CD4-positive, CD25-positive, alpha-beta regulatory T cell (primary cell): ENCODE measurements around the gene KCTD1. TPM values are rescaled to one million over a fixed set of nuclear protein-coding genes. Genes with fewer than 3 reads are reported as not detected.

ENCODE experiments used
- ATAC-seq, 2 donors: fragments of 150-1000 bp; cut with Tn5 transposase; one replicate each; pipeline ENCODE4 v1.10.0; 2021; ENCODE audit warnings: low read depth in 2 of 2, moderate number of reproducible peaks in 2 of 2, moderate library complexity in 1 of 2
- DNase-seq, 3 donors: peaks; one replicate each; pipeline versions ENCODE4 v3.0.0 to v3.0.0-alpha.2; 2012 to 2022; ENCODE audit warnings: mixed read lengths in 1 of 3
- H3K27ac ChIP-seq: one replicate; pipeline ENCODE4 v1.7.0; 2013; ENCODE audit warnings: mild to moderate bottlenecking, low read length; ENCODE audit not compliant: insufficient read depth, poor library complexity, severe bottlenecking
- H3K27me3 ChIP-seq: one replicate; pipeline ENCODE4 v1.7.0; 2013; ENCODE audit warnings: low read length; ENCODE audit not compliant: control insufficient read depth, insufficient read depth
- H3K36me3 ChIP-seq: one replicate; pipeline ENCODE4 v1.7.0; 2013; ENCODE audit warnings: mild to moderate bottlenecking, low read length, moderate library complexity; ENCODE audit not compliant: control insufficient read depth, insufficient read depth
- H3K4me1 ChIP-seq: 2 replicates; pipeline ENCODE4 v1.7.0; 2013; ENCODE audit warnings: mild to moderate bottlenecking, low read length; ENCODE audit not compliant: insufficient read depth, control insufficient read depth, poor library complexity, severe bottlenecking
- H3K4me3 ChIP-seq: one replicate; pipeline ENCODE4 v1.7.0; 2013; ENCODE audit warnings: low read depth, mild to moderate bottlenecking, low read length, moderate library complexity
- H3K9me3 ChIP-seq, 2 experiments: 1 replicate in 1 of 2; 2 replicates in 1 of 2; pipeline ENCODE4 v1.7.0; 2013; ENCODE audit warnings: low read length in 2 of 2, mild to moderate bottlenecking in 1 of 2, moderate library complexity in 1 of 2; ENCODE audit not compliant: control insufficient read depth in 2 of 2
- H3K27ac Mint-ChIP-seq, 3 donors: one replicate each; pipeline ENCODE4 v1.8.0; 2020 to 2022; ENCODE audit warnings: mild to moderate bottlenecking in 3 of 3, mixed read lengths in 3 of 3, moderate library complexity in 2 of 3
- H3K27me3 Mint-ChIP-seq: one replicate; pipeline ENCODE4 v1.8.0; 2022; ENCODE audit warnings: mild to moderate bottlenecking, mixed read lengths
- H3K36me3 Mint-ChIP-seq: one replicate; pipeline ENCODE4 v1.8.0; 2020; ENCODE audit warnings: mixed read lengths
- H3K4me1 Mint-ChIP-seq, 4 donors: one replicate each; pipeline ENCODE4 v1.8.0; 2020 to 2022; ENCODE audit warnings: mixed read lengths in 4 of 4, mild to moderate bottlenecking in 1 of 4
- H3K4me3 Mint-ChIP-seq, 4 donors: one replicate each; pipeline ENCODE4 v1.8.0; 2020 to 2022; ENCODE audit warnings: mild to moderate bottlenecking in 4 of 4, mixed read lengths in 4 of 4, moderate library complexity in 3 of 4
- H3K9me3 Mint-ChIP-seq, 7 donors: one replicate each; pipeline ENCODE4 v1.8.0; 2020 to 2022; ENCODE audit warnings: mixed read lengths in 7 of 7, mild to moderate bottlenecking in 3 of 7, moderate library complexity in 2 of 7
- polyA plus RNA-seq, 4 donors: library from polyadenylated mRNA; unstranded; fragments of 300-500 nt; fragmentation: Illumina TruSeq; gene quantifications; one replicate each; pipeline ENCODE4 v1.2.3, GENCODE V29; 2021
- total RNA-seq: library from RNA; stranded (reverse); gene quantifications from one replicate; pipeline ENCODE4 v1.2.3, GENCODE V29; 2022

KCTD1 gene
- total and polyA plus RNA-seq, 5 donors from 2014 or later: 0.14 to 2.0 (median 0.26) TPM; not detected in 2

DNA sequence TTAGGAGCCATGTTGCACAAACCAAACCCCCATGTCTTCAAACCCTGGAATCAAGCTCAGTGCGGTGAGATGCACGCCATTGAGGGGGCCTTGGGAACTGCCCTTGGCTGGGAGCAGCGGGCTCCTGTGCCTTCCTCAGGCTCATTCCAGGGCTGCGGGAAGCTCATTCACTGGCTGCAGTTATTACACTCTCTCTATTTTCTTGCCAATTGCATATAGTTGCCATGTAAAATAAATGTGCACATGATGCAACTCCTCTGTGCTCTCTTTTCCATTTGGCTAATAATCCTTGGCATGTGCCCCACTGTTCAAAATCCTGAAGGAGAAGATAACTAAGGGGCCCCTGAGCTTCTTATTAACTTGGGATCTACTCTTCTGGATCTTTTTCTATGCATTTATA, 74.7 kb downstream of the KCTD1 start:
- Histone ChIP-seq H3K27me3 (no peaks in the 10 kb centered on the region), H3K36me3 (no peaks in the 10 kb centered on the region), H3K4me3 (no peak overlapping the region), H3K27ac (no peak overlapping the region), H3K4me1 (no peaks in the 10 kb centered on the region), H3K9me3 (no peaks in the 10 kb centered on the region)
- Mint-ChIP-seq H3K27me3 (no peaks in the 10 kb centered on the region), H3K4me1 (no peaks in the 10 kb centered on the region), H3K4me3 (no peak overlapping the region), H3K9me3 (no peaks in the 10 kb centered on the region), H3K36me3 (no peaks in the 10 kb centered on the region), H3K27ac (no peak overlapping the region)
- ATAC-seq: no peak
- no peak for DNase-seq

DNA sequence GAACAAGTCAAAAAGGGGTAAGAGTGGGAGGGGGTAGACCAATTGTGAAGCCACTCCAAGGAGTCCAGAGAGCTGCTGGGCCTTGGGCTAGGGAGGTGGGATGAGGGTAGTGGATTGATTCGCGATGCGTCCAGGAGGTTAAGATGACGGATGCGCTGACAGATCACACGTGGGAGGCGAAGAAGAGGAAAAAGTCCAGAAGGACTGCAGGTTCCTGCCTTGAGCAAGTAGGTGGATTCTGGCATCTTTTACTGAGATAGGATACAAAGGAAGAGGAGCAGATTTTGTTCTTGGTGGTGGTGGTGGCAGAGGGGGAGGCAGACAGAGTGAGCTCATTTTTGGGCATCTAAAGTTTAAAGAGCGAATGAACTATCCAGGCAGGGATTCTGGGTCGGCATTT, 76.5 kb downstream of the KCTD1 start:
- Histone ChIP-seq H3K4me1 (no peaks in the 10 kb centered on the region), H3K27ac (no peak overlapping the region), H3K9me3 (no peaks in the 10 kb centered on the region), H3K27me3 (no peaks in the 10 kb centered on the region), H3K4me3 (no peak overlapping the region), H3K36me3 (no peaks in the 10 kb centered on the region)
- Mint-ChIP-seq H3K4me3 (no peak overlapping the region), H3K4me1 (no peaks in the 10 kb centered on the region), H3K27ac (no peak overlapping the region), H3K27me3 (peaks cover 1% of the 10 kb centered on the region), H3K36me3 (no peaks in the 10 kb centered on the region), H3K9me3 (no peaks in the 10 kb centered on the region)
- DNase-seq (no peak), ATAC-seq (no peak)

DNA sequence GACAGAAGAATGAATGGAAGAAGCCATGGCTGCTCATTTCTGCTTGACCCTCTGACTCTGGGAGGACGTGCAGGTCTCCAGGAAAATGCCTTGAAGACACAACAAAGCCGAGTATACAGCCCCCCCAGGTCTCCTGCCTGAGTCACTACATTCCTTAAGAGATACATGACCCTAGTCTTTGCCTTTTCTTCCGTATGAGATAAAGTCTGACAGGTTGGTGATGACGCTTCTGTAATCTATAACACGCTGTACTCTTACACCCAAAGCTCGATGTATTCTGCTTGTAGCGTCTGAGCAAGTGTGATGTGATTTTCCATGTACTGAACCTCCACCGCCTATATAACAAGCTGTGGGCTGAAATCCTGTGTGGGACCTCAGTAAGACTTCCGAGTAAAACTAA, 77.3 kb downstream of the KCTD1 start:
- Mint-ChIP-seq H3K9me3 (no peaks in the 10 kb centered on the region), H3K4me3 (no peak overlapping the region), H3K27me3 (peaks cover 5% of the 10 kb centered on the region), H3K4me1 (no peaks in the 10 kb centered on the region), H3K36me3 (no peaks in the 10 kb centered on the region), H3K27ac (no peak overlapping the region)
- no peak for ATAC-seq
- Histone ChIP-seq H3K27ac (no peak overlapping the region), H3K36me3 (no peaks in the 10 kb centered on the region), H3K4me1 (no peaks in the 10 kb centered on the region), H3K4me3 (no peak overlapping the region), H3K9me3 (no peaks in the 10 kb centered on the region), H3K27me3 (no peaks in the 10 kb centered on the region)
- DNase-seq: no peak

DNA sequence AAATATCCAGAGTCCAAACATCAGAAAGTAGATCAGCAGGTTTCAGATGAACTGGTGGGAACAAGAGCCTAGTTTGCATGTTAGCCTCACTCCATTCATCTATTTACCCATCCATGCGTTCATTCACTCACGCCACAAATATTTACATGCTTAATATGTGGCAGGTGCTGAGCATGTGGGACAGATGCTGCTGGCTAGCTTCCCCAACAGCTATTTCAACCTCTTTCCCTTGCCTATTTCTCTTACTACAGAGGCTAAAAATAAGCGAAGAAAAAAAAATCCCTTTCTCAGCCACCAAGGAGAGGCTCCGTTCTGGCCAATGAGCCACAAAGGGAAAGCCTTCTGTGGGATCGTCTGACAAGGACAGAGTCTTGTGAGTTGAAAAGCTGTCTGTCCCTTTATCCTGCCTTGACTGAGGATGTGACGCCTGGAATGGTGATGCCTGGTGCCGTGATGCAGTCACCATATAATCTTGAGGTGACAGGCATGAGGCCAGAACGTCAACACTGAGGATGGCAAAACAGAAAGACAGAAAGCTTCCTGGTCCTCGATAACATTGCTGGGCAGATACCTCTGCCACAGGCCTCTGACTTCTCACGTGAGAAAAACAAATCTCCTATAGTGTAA, 78.2 kb downstream of the KCTD1 start:
- H3K27me3 Mint-ChIP-seq: peaks cover 5% of the 10 kb centered on the region
- H3K36me3 Mint-ChIP-seq: no peaks in the 10 kb centered on the region
- H3K27ac ChIP-seq: no peak overlapping the region
- no peak overlapping the region for H3K27ac Mint-ChIP-seq
- no peaks in the 10 kb centered on the region for H3K36me3 ChIP-seq
- ATAC-seq (no peak), DNase-seq (no peak)
- no peaks in the 10 kb centered on the region for H3K27me3 ChIP-seq
- H3K4me3 ChIP-seq: no peak overlapping the region
- no peaks in the 10 kb centered on the region for H3K9me3 Mint-ChIP-seq
- no peaks in the 10 kb centered on the region for H3K4me1 Mint-ChIP-seq
- H3K9me3 ChIP-seq: no peaks in the 10 kb centered on the region
- no peaks in the 10 kb centered on the region for H3K4me1 ChIP-seq
- H3K4me3 Mint-ChIP-seq: no peak overlapping the region

DNA sequence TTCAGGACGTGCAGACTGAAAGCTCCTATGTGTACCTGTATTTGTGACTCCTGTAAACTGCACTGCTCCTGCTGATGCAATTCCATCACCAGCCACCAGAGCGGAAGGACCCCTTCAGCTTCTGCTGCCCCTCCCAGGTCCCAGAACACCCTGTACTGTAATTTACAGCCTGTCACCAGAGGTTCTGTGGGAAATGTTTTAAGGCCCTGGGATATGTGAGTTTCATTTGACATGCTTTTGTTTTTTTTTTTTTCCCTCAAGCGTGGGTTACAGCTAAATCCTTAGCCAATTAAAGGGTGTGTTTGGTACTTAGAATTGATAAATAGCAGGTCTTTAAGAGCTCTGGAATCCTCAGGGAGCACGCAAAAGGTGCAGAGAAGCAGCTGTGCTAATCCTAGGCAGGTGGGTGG, 79.4 kb downstream of the KCTD1 start:
- H3K27ac Mint-ChIP-seq: no peak overlapping the region
- H3K4me1 ChIP-seq: no peaks in the 10 kb centered on the region
- no peaks in the 10 kb centered on the region for H3K27me3 ChIP-seq
- peaks cover 5% of the 10 kb centered on the region for H3K27me3 Mint-ChIP-seq
- no peak for ATAC-seq
- H3K9me3 ChIP-seq: no peaks in the 10 kb centered on the region
- H3K36me3 Mint-ChIP-seq: no peaks in the 10 kb centered on the region
- no peaks in the 10 kb centered on the region for H3K9me3 Mint-ChIP-seq
- H3K4me3 Mint-ChIP-seq: no peak overlapping the region
- H3K4me1 Mint-ChIP-seq: no peaks in the 10 kb centered on the region
- no peaks in the 10 kb centered on the region for H3K36me3 ChIP-seq
- DNase-seq: peak in 1 of 3 donors; percentile 4
- no peak overlapping the region for H3K4me3 ChIP-seq
- no peak overlapping the region for H3K27ac ChIP-seq

DNA sequence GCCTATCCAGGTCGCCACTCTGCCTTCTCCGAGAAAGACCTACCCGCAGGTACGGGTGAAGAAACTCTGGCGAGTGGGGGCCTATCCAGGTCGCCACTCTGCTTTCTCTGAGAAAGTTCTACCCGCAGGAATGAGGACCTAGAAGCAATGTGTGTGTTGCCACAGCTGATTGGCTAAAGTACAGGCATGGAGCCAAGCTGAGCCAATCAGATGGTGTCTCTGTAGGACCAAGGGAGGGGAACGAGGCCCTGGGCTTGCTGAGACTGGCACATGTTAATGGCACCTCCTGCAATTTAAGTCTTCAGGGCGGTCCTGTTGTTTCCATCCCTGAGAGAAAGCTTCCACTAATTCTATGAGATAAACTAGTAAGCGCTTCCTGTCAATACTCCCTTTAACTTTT, 82.3 kb downstream of the KCTD1 start:
- Histone ChIP-seq H3K4me3 (no peak overlapping the region), H3K36me3 (no peaks in the 10 kb centered on the region), H3K9me3 (no peaks in the 10 kb centered on the region), H3K27ac (no peak overlapping the region), H3K4me1 (no peaks in the 10 kb centered on the region), H3K27me3 (no peaks in the 10 kb centered on the region)
- H3K4me1 Mint-ChIP-seq: no peaks in the 10 kb centered on the region
- no peak overlapping the region for H3K4me3 Mint-ChIP-seq
- peaks cover 5% of the 10 kb centered on the region for H3K27me3 Mint-ChIP-seq
- DNase-seq (no peak), ATAC-seq (no peak)
- H3K27ac Mint-ChIP-seq: no peak overlapping the region
- no peaks in the 10 kb centered on the region for H3K9me3 Mint-ChIP-seq
- H3K36me3 Mint-ChIP-seq: no peaks in the 10 kb centered on the region

DNA sequence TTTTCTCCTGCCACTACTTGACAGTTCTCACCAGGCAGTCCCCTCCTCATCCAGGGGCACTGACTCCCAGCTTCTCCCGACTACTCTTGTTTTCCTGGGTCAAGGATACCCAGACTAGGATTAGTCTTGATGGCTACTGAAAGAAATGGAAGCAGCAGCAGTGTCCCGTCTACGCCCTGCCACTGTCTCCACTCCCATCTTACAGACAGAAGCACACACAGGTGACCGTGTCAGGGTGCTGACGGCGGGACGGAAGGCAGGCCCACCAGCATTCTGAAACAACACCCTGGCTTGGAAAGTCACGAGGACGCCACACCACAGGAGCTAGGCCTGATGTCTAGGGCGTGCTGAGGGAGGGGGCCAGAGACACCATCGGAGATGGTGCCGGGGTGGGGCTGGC, 82.9 kb downstream of the KCTD1 start:
- H3K27me3 Mint-ChIP-seq: peaks cover 5% of the 10 kb centered on the region
- no peak overlapping the region for H3K27ac Mint-ChIP-seq
- DNase-seq (no peak), ATAC-seq (no peak)
- H3K4me3 ChIP-seq: no peak overlapping the region
- H3K27ac ChIP-seq: no peak overlapping the region
- H3K36me3 Mint-ChIP-seq: no peaks in the 10 kb centered on the region
- no peaks in the 10 kb centered on the region for H3K4me1 ChIP-seq
- no peaks in the 10 kb centered on the region for H3K9me3 ChIP-seq
- H3K27me3 ChIP-seq: no peaks in the 10 kb centered on the region
- H3K4me3 Mint-ChIP-seq: no peak overlapping the region
- peaks cover 0 to 2% (median 0%) of the 10 kb centered on the region in 4 donors for H3K4me1 Mint-ChIP-seq
- no peaks in the 10 kb centered on the region for H3K36me3 ChIP-seq
- H3K9me3 Mint-ChIP-seq: no peaks in the 10 kb centered on the region

DNA sequence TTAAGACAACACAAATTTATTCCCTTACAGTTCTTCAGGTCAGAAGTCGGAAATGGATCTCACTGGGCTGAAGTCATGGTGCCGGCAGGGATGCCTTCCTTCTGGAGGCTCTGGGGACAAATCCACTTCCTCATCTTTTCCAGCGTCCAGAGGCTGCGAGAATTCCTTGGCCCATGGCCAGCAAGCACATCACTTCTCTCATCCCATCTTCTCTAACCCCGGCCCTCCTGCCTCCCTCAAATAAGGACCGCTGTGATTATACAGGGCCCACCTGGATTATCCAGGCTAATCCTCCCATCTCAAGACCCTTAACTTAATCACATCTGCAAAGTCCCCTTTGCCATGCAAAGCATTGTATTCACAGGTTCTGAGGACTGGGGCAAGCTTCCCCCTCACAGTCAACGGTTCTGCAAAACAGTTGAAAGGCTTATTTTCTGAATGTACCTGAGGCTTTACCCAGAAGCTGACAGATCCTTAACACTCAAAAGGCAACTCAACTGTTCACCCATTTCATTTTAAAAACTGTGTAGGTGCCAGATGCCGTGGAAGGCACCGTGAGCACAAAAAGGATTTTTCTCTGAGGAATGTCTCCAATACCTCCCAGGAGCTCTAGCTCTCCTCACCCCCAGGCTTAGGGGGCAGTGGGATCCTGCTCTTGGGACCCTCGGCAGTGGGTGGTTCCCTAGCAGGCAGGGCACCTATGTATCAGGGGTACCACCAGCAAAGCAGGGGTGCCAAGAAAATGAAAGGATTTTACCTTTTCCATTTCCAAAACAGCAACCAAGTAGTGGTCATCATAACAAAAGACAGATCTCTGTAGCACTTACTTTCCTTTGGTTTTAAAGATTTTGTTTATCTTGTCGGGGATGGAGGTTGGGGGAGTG, 84.0 kb downstream of the KCTD1 start:
- Mint-ChIP-seq H3K4me1 (peaks cover 0 to 2% (median 0%) of the 10 kb centered on the region in 4 donors), H3K4me3 (no peak overlapping the region), H3K27ac (no peak overlapping the region), H3K27me3 (peaks cover 5% of the 10 kb centered on the region), H3K36me3 (no peaks in the 10 kb centered on the region), H3K9me3 (no peaks in the 10 kb centered on the region)
- ATAC-seq (no peak), DNase-seq (no peak)
- Histone ChIP-seq H3K9me3 (no peaks in the 10 kb centered on the region), H3K4me3 (no peak overlapping the region), H3K4me1 (no peaks in the 10 kb centered on the region), H3K27me3 (no peaks in the 10 kb centered on the region), H3K36me3 (no peaks in the 10 kb centered on the region), H3K27ac (no peak overlapping the region)
